Naive thymus-derived CD4-positive, alpha-beta T cell (primary cell): Measurements from ENCODE around the gene MYL7. TPM values are rescaled to one million over a fixed set of nuclear protein-coding genes. Genes with fewer than 3 reads are reported as not detected.

Experiments used
- ATAC-seq: fragments of 150-1000 bp; cut with Tn5 transposase; 2 replicates; pipeline ENCODE4 v1.10.0; 2021; ENCODE audit warnings: mild to moderate bottlenecking, moderate library complexity
- CTCF ChIA-PET: fragments of 350-600 bp; sonication (Branson Sonifier 250); formaldehyde crosslinking; loops from one replicate; lab custom pipeline; 2021; ENCODE audit warnings: antibody characterized with exemption; lab: Charles Lee
- POLR2A ChIA-PET: fragments of 350-600 bp; sonication (Branson Sonifier 250); formaldehyde crosslinking; loops from one replicate; lab custom pipeline; 2021; ENCODE audit warnings: antibody characterized with exemption, inconsistent platforms; lab: Charles Lee
- DNase-seq, 9 donors: peaks; one replicate each; pipeline versions ENCODE4 v3.0.0 to v3.0.0-alpha.2; 2020 to 2022; ENCODE audit warnings: mixed read lengths in 1 of 9
- H3K27ac ChIP-seq: one replicate; pipeline ENCODE4 v1.7.0; 2013; ENCODE audit warnings: mild to moderate bottlenecking, low read depth, low read length, moderate library complexity
- H3K27me3 ChIP-seq, 2 donors: one replicate each; pipeline ENCODE4 v1.7.0; 2013; ENCODE audit warnings: low read length in 2 of 2, mild to moderate bottlenecking in 2 of 2, moderate library complexity in 2 of 2; ENCODE audit not compliant: control insufficient read depth in 2 of 2, insufficient read depth in 2 of 2
- H3K36me3 ChIP-seq, 3 experiments: 1 replicate in 2 of 3; 2 replicates in 1 of 3; pipeline ENCODE4 v1.7.0; 2013; ENCODE audit warnings: low read length in 3 of 3, mild to moderate bottlenecking in 3 of 3, moderate library complexity in 1 of 3; ENCODE audit not compliant: insufficient read depth in 3 of 3, control insufficient read depth in 2 of 3
- H3K4me1 ChIP-seq, 2 donors: one replicate each; pipeline ENCODE4 v1.7.0; 2013; ENCODE audit warnings: low read length in 2 of 2, mild to moderate bottlenecking in 2 of 2, moderate library complexity in 1 of 2; ENCODE audit not compliant: control insufficient read depth in 2 of 2, insufficient read depth in 2 of 2
- H3K4me3 ChIP-seq: 2 replicates; pipeline ENCODE4 v1.7.0; 2013; ENCODE audit warnings: mild to moderate bottlenecking, low read length
- H3K9me3 ChIP-seq, 3 experiments: 1 replicate in 2 of 3; 2 replicates in 1 of 3; pipeline ENCODE4 v1.7.0; 2013; ENCODE audit warnings: low read length in 3 of 3; ENCODE audit not compliant: control insufficient read depth in 2 of 3
- H3K27ac Mint-ChIP-seq, 9 donors: one replicate each; pipeline ENCODE4 v1.8.0; 2020 to 2022; ENCODE audit warnings: mixed read lengths in 9 of 9, mild to moderate bottlenecking in 8 of 9, moderate library complexity in 5 of 9, inconsistent platforms in 2 of 9
- H3K27me3 Mint-ChIP-seq, 5 donors: one replicate each; pipeline ENCODE4 v1.8.0; 2021 to 2022; ENCODE audit warnings: mixed read lengths in 5 of 5, mild to moderate bottlenecking in 1 of 5
- H3K36me3 Mint-ChIP-seq, 5 donors: one replicate each; pipeline ENCODE4 v1.8.0; 2020 to 2022; ENCODE audit warnings: mixed read lengths in 5 of 5, mild to moderate bottlenecking in 3 of 5, inconsistent platforms in 1 of 5
- H3K4me1 Mint-ChIP-seq, 7 donors: one replicate each; pipeline ENCODE4 v1.8.0; 2020 to 2022; ENCODE audit warnings: mixed read lengths in 7 of 7, mild to moderate bottlenecking in 3 of 7, inconsistent platforms in 1 of 7
- H3K4me3 Mint-ChIP-seq, 10 donors: one replicate each; pipeline ENCODE4 v1.8.0; 2020 to 2022; ENCODE audit warnings: mild to moderate bottlenecking in 10 of 10, mixed read lengths in 10 of 10, moderate library complexity in 6 of 10, inconsistent platforms in 2 of 10
- H3K9me3 Mint-ChIP-seq, 11 donors: one replicate each; pipeline ENCODE4 v1.8.0; 2020 to 2022; ENCODE audit warnings: mixed read lengths in 11 of 11, mild to moderate bottlenecking in 4 of 11, inconsistent platforms in 1 of 11, moderate library complexity in 1 of 11
- intact Hi-C, 2 donors: fragments of 100-400 bp; cut with micrococcal nuclease; formaldehyde crosslinking; loops; one replicate each; pipeline ENCODE4 v1.15.1; 2023
- polyA plus RNA-seq, 2 donors: library from polyadenylated mRNA; unstranded; fragments of 300-500 nt; fragmentation: Illumina TruSeq; gene quantifications; one replicate each; pipeline ENCODE4 v1.2.3, GENCODE V29; 2021
- total RNA-seq, 6 experiments: library from RNA in 5 of 6; stranded (reverse) in 5 of 6; gene quantifications; 1 replicate in 5 of 6; 2 replicates in 1 of 6; pipeline ENCODE4 v1.2.3 and lab custom pipeline; 2021 to 2026

The MYL7 gene
- total and polyA plus RNA-seq, 7 experiments from 2014 or later: not detected

DNA sequence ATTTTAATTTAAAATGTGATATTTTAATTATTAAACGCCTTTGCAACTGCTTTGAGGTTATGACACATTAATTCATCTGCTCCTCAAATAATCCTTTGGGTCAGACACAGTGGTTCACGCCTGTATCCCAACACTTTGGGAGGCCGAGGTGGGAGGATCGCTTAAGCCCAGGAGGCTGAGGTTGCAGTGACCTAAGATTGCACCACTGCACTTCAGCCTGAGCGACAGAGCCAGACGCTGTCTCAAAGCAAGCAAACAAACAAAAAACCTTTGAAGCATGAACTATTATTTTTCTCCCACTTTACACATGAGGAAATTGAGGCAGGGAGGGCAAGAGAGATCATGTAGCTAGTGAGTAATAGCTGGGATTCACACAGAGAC, 16.3 kb downstream of the MYL7 start:
- peaks cover 0 to 3% (median 0%) of the 10 kb centered on the region in 3 experiments for H3K36me3 ChIP-seq
- peaks cover 14 to 37% (median 31%) of the 10 kb centered on the region in 7 donors for H3K4me1 Mint-ChIP-seq
- DNase-seq (no peak), ATAC-seq (no peak)
- peak overlapping the region; percentile 14 to 97 (median 90) for H3K4me3 Mint-ChIP-seq
- H3K36me3 Mint-ChIP-seq: peaks cover 0 to 9% (median 4%) of the 10 kb centered on the region in 5 donors
- H3K4me1 ChIP-seq: peaks cover 8 to 9% of the 10 kb centered on the region in 2 donors
- intact Hi-C loops: loop anchor here (5.0 kb wide), 2 partner anchors 447 to 457 kb away; partner anchors contain the start of genes DDX56 (in 1 of the 2) and TMED4 (in 1 of the 2)
- POLR2A ChIA-PET: no interaction called here
- CTCF ChIA-PET: no interaction called here
- H3K27ac Mint-ChIP-seq: peak overlapping the region in 6 of 9 donors; percentile 17 to 93 (median 68)
- no peaks in the 10 kb centered on the region for H3K27me3 ChIP-seq
- H3K27me3 Mint-ChIP-seq: peaks cover 0 to 23% (median 0%) of the 10 kb centered on the region in 5 donors
- no peaks in the 10 kb centered on the region for H3K9me3 Mint-ChIP-seq
- no peaks in the 10 kb centered on the region for H3K9me3 ChIP-seq
- no peak overlapping the region for H3K27ac ChIP-seq
- H3K4me3 ChIP-seq: no peak overlapping the region

DNA sequence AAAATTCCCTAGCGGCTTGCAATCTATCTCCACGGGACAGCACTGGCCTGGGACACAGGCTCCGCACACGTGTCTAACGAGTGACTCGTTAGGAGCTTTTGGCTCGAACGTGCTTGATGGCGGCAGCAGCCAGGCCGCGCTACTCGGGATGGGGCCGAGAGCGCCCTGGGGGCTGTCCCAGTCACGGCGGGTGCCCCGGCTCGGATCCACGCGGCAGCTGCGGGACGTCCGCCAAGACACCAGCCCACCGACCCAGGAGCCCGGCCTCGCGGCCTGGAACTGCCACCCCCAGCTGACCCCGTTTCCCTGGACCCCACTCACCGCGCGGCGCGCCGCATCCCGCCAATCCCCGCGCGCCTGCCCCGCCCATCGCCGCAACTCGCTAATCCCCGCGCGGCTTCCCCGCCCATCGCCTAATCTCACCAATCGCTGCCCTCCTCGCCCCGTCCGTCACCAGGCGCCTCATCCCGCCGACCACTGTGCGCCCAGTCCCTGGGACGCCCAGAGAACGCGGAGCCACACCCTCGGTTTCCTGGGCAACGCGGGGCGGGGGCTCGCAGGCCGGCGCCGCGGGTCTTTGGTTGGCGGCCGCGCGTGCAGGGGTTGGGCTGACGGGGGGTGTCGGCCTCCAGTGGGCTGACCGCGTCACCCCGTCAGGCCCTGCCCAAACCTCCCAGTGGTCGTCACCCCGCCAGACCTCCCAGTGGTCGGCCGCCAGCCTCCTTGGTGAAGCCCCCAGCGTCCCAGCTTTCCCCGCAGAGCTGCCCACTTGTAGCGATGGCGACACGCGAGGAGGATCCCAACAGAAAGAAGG, 17.7 kb downstream of the MYL7 start, which contains the start of gene POLD2:
POLD2 (minus strand) TSS at position 359 of the 814 bp plus-strand sequence. CDS start 1,495 bp downstream, outside the sequence.
- POLR2A ChIA-PET: interaction anchor here (0.6 to 2.5 kb wide), 12 partner anchors 9 to 483 kb away, joined by 3 to 8 read pairs (median 3); partner anchors contain the start of genes DBNL and OGDH
- DNase-seq (peak; percentile 88 to 99 (median 94)), ATAC-seq (peak; percentile 99)
- intact Hi-C loops: loop anchor here (1.0 to 5.0 kb wide), 14 partner anchors 19 to 725 kb away; partner anchors contain the start of genes AEBP1 (in 2 of the 2), DBNL (in 2 of the 2), POLM (in 2 of the 2) and PPIA (in 2 of the 2)
- Histone ChIP-seq H3K4me3 (peak within 1 kb of the TSS; percentile 89), H3K27me3 (no peaks in the 10 kb centered on the region), H3K9me3 (no peaks in the 10 kb centered on the region), H3K27ac (peak within 1 kb of the TSS; percentile 74), H3K36me3 (peaks cover 0 to 16% (median 0%) of the 10 kb centered on the region in 3 experiments), H3K4me1 (peaks cover 8 to 9% of the 10 kb centered on the region in 2 donors)
- peak within 1 kb of the TSS; percentile 82 to 97 (median 93) for H3K4me3 Mint-ChIP-seq
- no peaks in the 10 kb centered on the region for H3K9me3 Mint-ChIP-seq
- H3K27ac Mint-ChIP-seq: peak within 1 kb of the TSS; percentile 40 to 96 (median 87)
- H3K4me1 Mint-ChIP-seq: peaks cover 18 to 40% (median 39%) of the 10 kb centered on the region in 7 donors
- H3K36me3 Mint-ChIP-seq: peaks cover 0 to 15% (median 5%) of the 10 kb centered on the region in 5 donors
- CTCF ChIA-PET: no interaction called here
- peaks cover 0 to 23% (median 0%) of the 10 kb centered on the region in 5 donors for H3K27me3 Mint-ChIP-seq

DNA sequence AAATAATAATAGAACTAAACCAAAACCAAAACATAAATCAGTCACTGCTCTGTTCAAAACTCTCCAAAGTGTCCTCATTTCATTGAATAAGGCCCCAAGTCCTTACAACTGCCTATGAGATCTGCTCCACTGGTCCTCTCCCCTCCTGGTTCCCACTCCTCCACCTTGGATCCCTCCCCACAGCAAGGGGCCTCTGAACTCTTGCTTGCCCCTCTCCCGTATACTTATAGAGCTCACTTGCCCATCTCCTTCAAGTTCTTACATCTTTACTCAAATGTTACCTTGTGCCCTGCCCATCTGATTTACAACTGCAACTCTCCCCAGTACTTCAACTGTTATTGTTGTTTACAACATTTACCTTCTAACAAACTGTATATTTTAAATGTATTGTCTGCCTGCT, 18.6 kb downstream of the MYL7 start:
- peaks cover 0 to 21% (median 10%) of the 10 kb centered on the region in 5 donors for H3K36me3 Mint-ChIP-seq
- POLR2A ChIA-PET: interaction anchor here (0.6 to 2.5 kb wide), 8 partner anchors 18 to 80 kb away, joined by 3 to 8 read pairs (median 4); partner anchors contain the start of gene DBNL
- intact Hi-C loops: loop anchor here (2.0 to 5.0 kb wide), 4 partner anchors 18 to 460 kb away; partner anchors contain the start of genes AEBP1 (in 1 of the 2), DDX56 (in 1 of the 2), TMED4 (in 1 of the 2) and YKT6 (in 1 of the 2)

DNA sequence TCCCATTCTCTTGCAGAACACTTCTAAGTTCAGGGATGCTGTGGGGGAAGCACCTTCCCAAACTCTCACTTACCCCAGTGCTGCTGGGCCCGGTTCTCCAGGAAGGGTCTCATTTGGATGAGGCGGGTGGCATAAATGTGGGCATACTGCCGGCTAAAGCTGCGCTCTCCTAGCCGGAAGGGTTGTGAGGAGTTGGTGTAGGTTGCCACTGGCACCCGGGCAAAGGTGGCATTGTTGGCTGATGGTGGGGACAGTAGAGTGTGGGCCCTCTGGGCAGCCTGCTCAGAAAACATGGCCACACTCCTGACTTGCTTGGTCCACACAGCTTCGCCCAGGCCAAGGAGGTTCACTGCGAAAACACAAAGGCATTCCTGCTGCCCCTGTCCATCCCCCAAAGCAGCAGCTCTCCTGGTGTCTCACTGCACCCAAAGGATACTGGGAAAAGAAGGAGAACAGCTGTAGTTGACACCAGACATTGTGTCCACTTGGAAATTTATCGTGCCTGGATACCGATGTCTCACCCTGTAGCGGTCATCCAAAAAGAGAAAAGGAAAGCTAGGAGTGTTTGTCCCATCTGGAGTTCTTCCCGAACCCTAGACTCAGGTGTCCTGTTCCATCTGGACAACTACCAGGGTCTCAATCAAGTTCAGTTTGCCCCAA, 19.2 kb downstream of the MYL7 start:
- Histone ChIP-seq H3K4me1 (peaks cover 8 to 9% of the 10 kb centered on the region in 2 donors), H3K27ac (no peak overlapping the region), H3K36me3 (peaks cover 0 to 32% (median 0%) of the 10 kb centered on the region in 3 experiments), H3K4me3 (no peak overlapping the region), H3K9me3 (no peaks in the 10 kb centered on the region), H3K27me3 (no peaks in the 10 kb centered on the region)
- H3K4me3 Mint-ChIP-seq: peak overlapping the region in 6 of 10 donors; percentile 82 to 97 (median 94)
- DNase-seq (no peak), ATAC-seq (no peak)
- H3K4me1 Mint-ChIP-seq: peaks cover 21 to 43% (median 39%) of the 10 kb centered on the region in 7 donors
- CTCF ChIA-PET: no interaction called here
- H3K27ac Mint-ChIP-seq: peak overlapping the region in 3 of 9 donors; percentile 43 to 93 (median 86)
- H3K27me3 Mint-ChIP-seq: peaks cover 0 to 17% (median 0%) of the 10 kb centered on the region in 5 donors
- no peaks in the 10 kb centered on the region for H3K9me3 Mint-ChIP-seq
- intact Hi-C loops: loop anchor here (2.0 to 5.0 kb wide), 4 partner anchors 17 to 460 kb away; partner anchors contain the start of genes AEBP1 (in 1 of the 2), DDX56 (in 1 of the 2), TMED4 (in 1 of the 2) and YKT6 (in 1 of the 2)
- peaks cover 0 to 21% (median 10%) of the 10 kb centered on the region in 5 donors for H3K36me3 Mint-ChIP-seq
- POLR2A ChIA-PET: interaction anchor here (0.8 to 2.5 kb wide), 4 partner anchors 17 to 74 kb away, joined by 3 to 8 read pairs (median 3); no protein-coding TSS in a partner anchor

More for the DNA sequence above, 18.6 kb downstream of the MYL7 start:
- Mint-ChIP-seq H3K4me1 (peaks cover 18 to 43% (median 39%) of the 10 kb centered on the region in 7 donors), H3K9me3 (no peaks in the 10 kb centered on the region), H3K27me3 (peaks cover 0 to 20% (median 0%) of the 10 kb centered on the region in 5 donors), H3K27ac (peak overlapping the region in 8 of 9 donors; percentile 53 to 93 (median 86)), H3K4me3 (peak overlapping the region; percentile 82 to 97 (median 93))
- Histone ChIP-seq H3K27me3 (no peaks in the 10 kb centered on the region), H3K27ac (peak overlapping the region; percentile 74), H3K4me1 (peaks cover 8 to 9% of the 10 kb centered on the region in 2 donors), H3K36me3 (peaks cover 0 to 25% (median 0%) of the 10 kb centered on the region in 3 experiments), H3K9me3 (no peaks in the 10 kb centered on the region), H3K4me3 (peak overlapping the region; percentile 89)
- ATAC-seq: no peak
- CTCF ChIA-PET: no interaction called here
- DNase-seq: no peak

DNA sequence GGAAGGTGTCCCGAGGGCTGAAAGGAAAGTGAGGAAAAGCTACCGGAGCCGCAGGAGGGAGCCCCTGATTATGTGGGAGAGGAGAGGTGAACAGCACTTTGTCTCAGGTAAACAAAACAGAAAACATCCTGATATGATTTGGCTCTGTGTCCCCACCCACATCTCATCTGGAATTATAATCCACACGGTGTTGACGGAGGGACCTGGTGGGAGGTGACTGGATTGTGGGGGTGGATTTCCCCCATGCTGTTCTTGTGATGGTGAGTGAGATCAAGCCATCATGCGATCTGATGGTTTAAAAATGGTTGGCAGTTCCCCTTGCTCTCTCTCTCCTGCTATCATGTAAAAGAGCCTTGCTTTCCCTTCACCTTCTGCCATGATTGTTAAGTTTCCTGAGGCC, 20.7 kb downstream of the MYL7 start:
- intact Hi-C loops: loop anchor here (5.0 kb wide), 2 partner anchors 452 to 462 kb away; partner anchors contain the start of genes DDX56 (in 1 of the 2) and TMED4 (in 1 of the 2)
- peak overlapping the region in 5 of 9 donors; percentile 23 to 66 (median 57) for H3K27ac Mint-ChIP-seq
- H3K36me3 ChIP-seq: peaks cover 0 to 47% (median 6%) of the 10 kb centered on the region in 3 experiments
- no peaks in the 10 kb centered on the region for H3K27me3 ChIP-seq
- DNase-seq (no peak), ATAC-seq (no peak)
- ChIA-PET CTCF (no interaction called here), POLR2A (interaction anchor here (0.6 kb wide), 1 partner anchor 97 kb away, joined by 3 read pairs; no protein-coding TSS in a partner anchor)
- no peak overlapping the region for H3K4me3 ChIP-seq
- H3K4me3 Mint-ChIP-seq: peak overlapping the region in 2 of 10 donors; percentile 34 to 36
- no peaks in the 10 kb centered on the region for H3K9me3 ChIP-seq
- H3K27me3 Mint-ChIP-seq: peaks cover 0 to 8% (median 0%) of the 10 kb centered on the region in 5 donors
- H3K4me1 ChIP-seq: peaks cover 8 to 9% of the 10 kb centered on the region in 2 donors
- no peaks in the 10 kb centered on the region for H3K9me3 Mint-ChIP-seq
- peaks cover 0 to 21% (median 10%) of the 10 kb centered on the region in 5 donors for H3K36me3 Mint-ChIP-seq
- H3K4me1 Mint-ChIP-seq: peaks cover 21 to 43% (median 39%) of the 10 kb centered on the region in 7 donors
- H3K27ac ChIP-seq: no peak overlapping the region
